SK-N-SH (cell line): Measurements from ENCODE around the gene KIAA0040. TPM values are rescaled to one million over a fixed set of nuclear protein-coding genes. Genes with fewer than 3 reads are reported as not detected.

Experiments
- CTCF ChIA-PET: fragments of 300-600, 350-600 bp; formaldehyde crosslinking; extraction: SDS; loops from one replicate; lab custom pipeline; 2021; lab: Yijun Ruan, JAX
- POLR2A ChIA-PET: fragments of 350-600 bp; sonication (Branson Sonifier 250); formaldehyde crosslinking; extraction: SDS; loops from one replicate; lab custom pipeline; 2020; ENCODE audit warnings: antibody characterized with exemption, inconsistent platforms; lab: Yijun Ruan, JAX
- DNase-seq: peaks from one replicate; pipeline ENCODE4 v3.0.0; 2012
- H2AFZ ChIP-seq: fragments of 200-600 bp; sonication (generic); 2 replicates; pipeline ENCODE4 v1.8.1; 2016; ENCODE audit warnings: antibody characterized with exemption, mild to moderate bottlenecking, low read depth
- H3F3A ChIP-seq: fragments of 200-600 bp; sonication (generic); replicated peaks from 2 replicates; pipeline ENCODE3; 2016; ENCODE audit warnings: antibody characterized with exemption, mild to moderate bottlenecking; ENCODE audit not compliant: insufficient read depth
- H3K27ac ChIP-seq, 2 experiments: fragments of 200-500 bp in 1 of 2; fragments of 200-600 bp in 1 of 2; sonication (Bioruptor generic) in 1 of 2; sonication (generic), shearing (Covaris generic) in 1 of 2; 2 replicates each; pipeline versions ENCODE4 v1.5.1 to v1.6.1; 2014 to 2016; ENCODE audit warnings: low read depth in 2 of 2, inconsistent platforms in 1 of 2, low read length in 1 of 2, mild to moderate bottlenecking in 1 of 2, mixed read lengths in 1 of 2
- H3K27me3 ChIP-seq: fragments of 200-600 bp; sonication (generic), shearing (Covaris generic); 2 replicates; pipeline ENCODE4 v1.6.1; 2016; ENCODE audit warnings: mixed run types; ENCODE audit not compliant: insufficient read depth
- H3K36me3 ChIP-seq, 2 experiments: fragments of 200-500 bp in 1 of 2; fragments of 200-600 bp in 1 of 2; sonication (Bioruptor generic) in 1 of 2; sonication (generic) in 1 of 2; replicated peaks in 1 of 2; 2 replicates each; pipeline versions ENCODE3 to v1.5.1; 2014 to 2016; ENCODE audit warnings: low read length in 1 of 2, mild to moderate bottlenecking in 1 of 2; ENCODE audit not compliant: insufficient read depth in 2 of 2, control insufficient read depth in 1 of 2
- H3K4me1 ChIP-seq, 2 experiments: fragments of 200-500 bp in 1 of 2; fragments of 200-600 bp in 1 of 2; sonication (Bioruptor generic) in 1 of 2; sonication (generic), shearing (Covaris generic) in 1 of 2; 2 replicates each; pipeline versions ENCODE4 v1.5.1 to v1.6.1; 2014 to 2016; ENCODE audit warnings: low read depth in 1 of 2, low read length in 1 of 2, mixed run types in 1 of 2; ENCODE audit not compliant: insufficient read depth in 2 of 2, control insufficient read depth in 1 of 2
- H3K4me2 ChIP-seq: fragments of 200-600 bp; sonication (generic), shearing (Covaris generic); 2 replicates; pipeline ENCODE4 v1.6.1; 2017; ENCODE audit warnings: mixed run types
- H3K4me3 ChIP-seq, 2 experiments: fragments of 200-500 bp in 1 of 2; fragments of 200-600 bp in 1 of 2; sonication (Bioruptor generic) in 1 of 2; sonication (generic), shearing (Covaris generic) in 1 of 2; 2 replicates each; pipeline versions ENCODE4 v1.5.1 to v1.8.1; 2014 to 2016; ENCODE audit warnings: low read depth in 2 of 2, inconsistent platforms in 1 of 2, low read length in 1 of 2, mild to moderate bottlenecking in 1 of 2, mixed read lengths in 1 of 2, moderate library complexity in 1 of 2
- H3K79me2 ChIP-seq: fragments of 200-600 bp; sonication (generic); 2 replicates; pipeline ENCODE4 v1.8.1; 2017; ENCODE audit warnings: mild to moderate bottlenecking; ENCODE audit not compliant: insufficient read depth
- H3K9ac ChIP-seq: fragments of 200-600 bp; sonication (generic); 2 replicates; pipeline ENCODE4 v1.6.1; 2017; ENCODE audit warnings: mixed run types
- H3K9me2 ChIP-seq: fragments of 200-600 bp; sonication (generic); 2 replicates; pipeline ENCODE4 v1.6.1; 2017; ENCODE audit warnings: mixed run types
- H3K9me3 ChIP-seq: fragments of 200-600 bp; sonication (generic); 2 replicates; pipeline ENCODE4 v1.6.1; 2017; ENCODE audit warnings: mixed run types, mild to moderate bottlenecking, moderate library complexity
- H4K20me1 ChIP-seq: fragments of 200-600 bp; sonication (generic); 2 replicates; pipeline ENCODE4 v1.6.1; 2017; ENCODE audit warnings: mild to moderate bottlenecking, mixed run types; ENCODE audit not compliant: insufficient read depth
- CHD2 ChIP-seq: fragments of 150-350 bp; IDR thresholded peaks from 2 replicates; pipeline ENCODE4 v1.6.1; 2018; ENCODE audit warnings: low read length; ENCODE audit not compliant: partially characterized antibody
- ELF1 ChIP-seq: IDR thresholded peaks from 2 replicates; pipeline ENCODE4 v1.4.0; 2012
- EZH2phosphoT487 ChIP-seq: fragments of 200-600 bp; sonication (generic); IDR thresholded peaks from 2 replicates; pipeline ENCODE4 v1.6.1; 2017; ENCODE audit warnings: low read depth, mixed run types, mild to moderate bottlenecking, antibody characterized with exemption, moderate library complexity, borderline replicate concordance
- FOSL2 ChIP-seq: IDR thresholded peaks from 2 replicates; pipeline ENCODE4 v1.4.0; 2012; ENCODE audit warnings: low read depth, mild to moderate bottlenecking, moderate library complexity, borderline replicate concordance
- FOXM1 ChIP-seq: IDR thresholded peaks from 2 replicates; pipeline ENCODE4 v1.4.0; 2012; ENCODE audit warnings: low read depth, mild to moderate bottlenecking
- GABPA ChIP-seq: IDR thresholded peaks from 2 replicates; pipeline ENCODE4 v1.4.0; 2012; ENCODE audit warnings: low read depth, mild to moderate bottlenecking
- MAX ChIP-seq: IDR thresholded peaks from 2 replicates; pipeline ENCODE4 v1.4.0; 2012; ENCODE audit warnings: low read depth
- MEF2A ChIP-seq: IDR thresholded peaks from 2 replicates; pipeline ENCODE4 v1.4.0; 2012; ENCODE audit warnings: low read depth, borderline replicate concordance
- MXI1 ChIP-seq: IDR thresholded peaks from 2 replicates; pipeline ENCODE4 v1.6.1; 2012; ENCODE audit warnings: mild to moderate bottlenecking, low read depth, low read length, improper control_type of control experiment
- NRF1 ChIP-seq: IDR thresholded peaks from 2 replicates; pipeline ENCODE4 v1.6.1; 2012; ENCODE audit warnings: low read depth, mild to moderate bottlenecking, low read length
- POLR2AphosphoS5 ChIP-seq: IDR thresholded peaks from 2 replicates; pipeline ENCODE4 v1.6.1; 2012; ENCODE audit warnings: low read depth, low read length
- RAD21 ChIP-seq: IDR thresholded peaks from 2 replicates; pipeline ENCODE4 v1.6.1; 2012; ENCODE audit warnings: mild to moderate bottlenecking, low read length
- RCOR1 ChIP-seq: fragments of 150-350 bp; IDR thresholded peaks from 2 replicates; pipeline ENCODE4 v1.6.1; 2017; ENCODE audit warnings: antibody characterized with exemption, low read length
- RXRA ChIP-seq: IDR thresholded peaks from 2 replicates; pipeline ENCODE4 v1.4.0; 2012; ENCODE audit warnings: low read depth, mild to moderate bottlenecking, borderline replicate concordance
- SIN3A ChIP-seq: IDR thresholded peaks from 2 replicates; pipeline ENCODE4 v1.6.1; 2012; ENCODE audit warnings: low read depth, mild to moderate bottlenecking, low read length, moderate library complexity, borderline replicate concordance
- SMC3 ChIP-seq: IDR thresholded peaks from 2 replicates; pipeline ENCODE4 v1.6.1; 2012; ENCODE audit warnings: low read depth, low read length, improper control_type of control experiment
- TAF1 ChIP-seq: IDR thresholded peaks from 2 replicates; pipeline ENCODE4 v1.6.1; 2012; ENCODE audit warnings: low read depth, mild to moderate bottlenecking, low read length, moderate library complexity, borderline replicate concordance
- TEAD4 ChIP-seq: IDR thresholded peaks from 2 replicates; pipeline ENCODE4 v1.4.0; 2012; ENCODE audit warnings: mild to moderate bottlenecking, borderline replicate concordance; ENCODE audit not compliant: insufficient read depth
- USF1 ChIP-seq: IDR thresholded peaks from 2 replicates; pipeline ENCODE4 v1.4.0; 2012; ENCODE audit warnings: low read depth, borderline replicate concordance
- YY1 ChIP-seq: IDR thresholded peaks from 2 replicates; pipeline ENCODE4 v1.4.0; 2012; ENCODE audit warnings: low read depth, mild to moderate bottlenecking
- ZBTB33 ChIP-seq: IDR thresholded peaks from 2 replicates; pipeline ENCODE4 v1.4.0; 2012; ENCODE audit warnings: low read depth, borderline replicate concordance
- WGBS: methylation state at CpG from one replicate; pipeline ENCODE4 v1.1.6; 2017; ENCODE audit warnings: low lambda C conversion rate; 5-methylcytosine and 5-hydroxymethylcytosine counted together
- polyA plus RNA-seq, 3 experiments: library from polyadenylated mRNA; depleted of rRNA; stranded (reverse); fragments of >200 nt; gene quantifications; 2 replicates each; pipeline ENCODE4 v1.2.3, GENCODE V29; 2012

The KIAA0040 gene
- polyA plus RNA-seq, 1 of the 3 experiments (the other 2 are of a cell fraction), result 0.08 TPM

GRCh38 chr1:175208773-175209492 lies 16.4 kb upstream of the KIAA0040 start:
- POLR2A ChIA-PET, result no interaction called here
- H3K9ac ChIP-seq, result no peak overlapping the region
- DNase-seq, result no peak
- H3K79me2 ChIP-seq, result no peaks in the 10 kb centered on the region
- no peaks in the 10 kb centered on the region for H3K4me1 ChIP-seq
- no peaks in the 10 kb centered on the region for H3K27me3 ChIP-seq
- H3K9me3 ChIP-seq, result 0 out of 2 replicates have a peak, but pooled peaks cover 5% of the 10 kb centered on the region
- H3K9me2 ChIP-seq, result no peaks in the 10 kb centered on the region
- CTCF ChIA-PET, result interaction anchor here (0.9 kb wide), 1 partner anchor 35 kb away, joined by 3 read pairs; no protein-coding TSS in a partner anchor
- TF ChIP-seq CHD2 (no peak), POLR2AphosphoS5 (no peak), RAD21 (no peak)
- H3K36me3 ChIP-seq, result no peaks in the 10 kb centered on the region
- no peak overlapping the region for H3K27ac ChIP-seq
- H4K20me1 ChIP-seq, result no peaks in the 10 kb centered on the region
- 21% methylated on average over 6 of the region's 6 CpGs for WGBS
- no peak overlapping the region for H3K4me3 ChIP-seq
- no peaks in the 10 kb centered on the region for H3F3A ChIP-seq
- H3K4me2 ChIP-seq, result no peak overlapping the region
- no peak overlapping the region for H2AFZ ChIP-seq

- POLR2A ChIA-PET, result no interaction called here
- Histone ChIP-seq H3K9me2 (no peaks in the 10 kb centered on the region), H2AFZ (no peak overlapping the region), H3K27me3 (no peaks in the 10 kb centered on the region), H3F3A (no peaks in the 10 kb centered on the region), H3K4me2 (no peak overlapping the region), H3K9ac (no peak overlapping the region), H4K20me1 (no peaks in the 10 kb centered on the region), H3K9me3 (no peaks in the 10 kb centered on the region), H3K4me1 (no peaks in the 10 kb centered on the region), H3K4me3 (no peak overlapping the region), H3K27ac (no peak overlapping the region), H3K36me3 (no peaks in the 10 kb centered on the region), H3K79me2 (no peaks in the 10 kb centered on the region)
- DNase-seq, result no peak
- WGBS, result 8% methylated on average over 2 of the region's 2 CpGs
- TF ChIP-seq EZH2phosphoT487, result no peak
- TF ChIP-seq MXI1, result no peak
- no peak for TF ChIP-seq GABPA
- no peak for TF ChIP-seq TAF1
- no peak for TF ChIP-seq RAD21
- no peak for TF ChIP-seq SMC3
- TF ChIP-seq FOSL2, result no peak
- no peak for TF ChIP-seq YY1
- CTCF ChIA-PET, result no interaction called here
Measured at GRCh38 chr1:175207971-175208370, 15.4 kb upstream of the KIAA0040 start.

GRCh38 chr1:175206687-175207086 lies 14.1 kb upstream of the KIAA0040 start:
- no peak for DNase-seq
- Histone ChIP-seq H3K36me3 (no peaks in the 10 kb centered on the region), H4K20me1 (no peaks in the 10 kb centered on the region), H3K4me3 (no peak overlapping the region), H3K4me2 (no peak overlapping the region), H3K79me2 (no peaks in the 10 kb centered on the region), H3K4me1 (no peaks in the 10 kb centered on the region), H3K9me3 (no peaks in the 10 kb centered on the region), H3K9ac (no peak overlapping the region), H2AFZ (no peak overlapping the region), H3K27me3 (no peaks in the 10 kb centered on the region), H3K27ac (no peak overlapping the region), H3K9me2 (no peaks in the 10 kb centered on the region), H3F3A (no peaks in the 10 kb centered on the region)
- CTCF ChIA-PET, result no interaction called here
- POLR2A ChIA-PET, result no interaction called here
- TF ChIP-seq RAD21, result no peak
- TF ChIP-seq SIN3A, result no peak
- TF ChIP-seq FOXM1, result no peak
- no peak for TF ChIP-seq MAX
- no peak for TF ChIP-seq ZBTB33
- no peak for TF ChIP-seq TEAD4
- no peak for TF ChIP-seq POLR2AphosphoS5
- no peak for TF ChIP-seq USF1
- TF ChIP-seq RCOR1, result no peak
- TF ChIP-seq NRF1, result no peak
- TF ChIP-seq MEF2A, result no peak
- no peak for TF ChIP-seq ELF1
- no peak for TF ChIP-seq YY1
- TF ChIP-seq FOSL2, result no peak
- TF ChIP-seq EZH2phosphoT487, result no peak
- TF ChIP-seq RXRA, result no peak
